ENCODE results near the gene THSD7B.
A peak's percentile ranks its signal among the peaks of the same experiment; 100 is the strongest.

THSD7B gene, protein sequence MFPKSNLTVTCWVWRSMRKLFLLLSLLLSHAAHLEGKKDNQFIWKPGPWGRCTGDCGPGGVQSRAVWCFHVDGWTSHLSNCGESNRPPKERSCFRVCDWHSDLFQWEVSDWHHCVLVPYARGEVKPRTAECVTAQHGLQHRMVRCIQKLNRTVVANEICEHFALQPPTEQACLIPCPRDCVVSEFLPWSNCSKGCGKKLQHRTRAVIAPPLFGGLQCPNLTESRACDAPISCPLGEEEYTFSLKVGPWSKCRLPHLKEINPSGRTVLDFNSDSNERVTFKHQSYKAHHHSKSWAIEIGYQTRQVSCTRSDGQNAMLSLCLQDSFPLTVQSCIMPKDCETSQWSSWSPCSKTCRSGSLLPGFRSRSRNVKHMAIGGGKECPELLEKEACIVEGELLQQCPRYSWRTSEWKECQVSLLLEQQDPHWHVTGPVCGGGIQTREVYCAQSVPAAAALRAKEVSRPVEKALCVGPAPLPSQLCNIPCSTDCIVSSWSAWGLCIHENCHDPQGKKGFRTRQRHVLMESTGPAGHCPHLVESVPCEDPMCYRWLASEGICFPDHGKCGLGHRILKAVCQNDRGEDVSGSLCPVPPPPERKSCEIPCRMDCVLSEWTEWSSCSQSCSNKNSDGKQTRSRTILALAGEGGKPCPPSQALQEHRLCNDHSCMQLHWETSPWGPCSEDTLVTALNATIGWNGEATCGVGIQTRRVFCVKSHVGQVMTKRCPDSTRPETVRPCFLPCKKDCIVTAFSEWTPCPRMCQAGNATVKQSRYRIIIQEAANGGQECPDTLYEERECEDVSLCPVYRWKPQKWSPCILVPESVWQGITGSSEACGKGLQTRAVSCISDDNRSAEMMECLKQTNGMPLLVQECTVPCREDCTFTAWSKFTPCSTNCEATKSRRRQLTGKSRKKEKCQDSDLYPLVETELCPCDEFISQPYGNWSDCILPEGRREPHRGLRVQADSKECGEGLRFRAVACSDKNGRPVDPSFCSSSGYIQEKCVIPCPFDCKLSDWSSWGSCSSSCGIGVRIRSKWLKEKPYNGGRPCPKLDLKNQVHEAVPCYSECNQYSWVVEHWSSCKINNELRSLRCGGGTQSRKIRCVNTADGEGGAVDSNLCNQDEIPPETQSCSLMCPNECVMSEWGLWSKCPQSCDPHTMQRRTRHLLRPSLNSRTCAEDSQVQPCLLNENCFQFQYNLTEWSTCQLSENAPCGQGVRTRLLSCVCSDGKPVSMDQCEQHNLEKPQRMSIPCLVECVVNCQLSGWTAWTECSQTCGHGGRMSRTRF (N-terminal part only)

DNA sequence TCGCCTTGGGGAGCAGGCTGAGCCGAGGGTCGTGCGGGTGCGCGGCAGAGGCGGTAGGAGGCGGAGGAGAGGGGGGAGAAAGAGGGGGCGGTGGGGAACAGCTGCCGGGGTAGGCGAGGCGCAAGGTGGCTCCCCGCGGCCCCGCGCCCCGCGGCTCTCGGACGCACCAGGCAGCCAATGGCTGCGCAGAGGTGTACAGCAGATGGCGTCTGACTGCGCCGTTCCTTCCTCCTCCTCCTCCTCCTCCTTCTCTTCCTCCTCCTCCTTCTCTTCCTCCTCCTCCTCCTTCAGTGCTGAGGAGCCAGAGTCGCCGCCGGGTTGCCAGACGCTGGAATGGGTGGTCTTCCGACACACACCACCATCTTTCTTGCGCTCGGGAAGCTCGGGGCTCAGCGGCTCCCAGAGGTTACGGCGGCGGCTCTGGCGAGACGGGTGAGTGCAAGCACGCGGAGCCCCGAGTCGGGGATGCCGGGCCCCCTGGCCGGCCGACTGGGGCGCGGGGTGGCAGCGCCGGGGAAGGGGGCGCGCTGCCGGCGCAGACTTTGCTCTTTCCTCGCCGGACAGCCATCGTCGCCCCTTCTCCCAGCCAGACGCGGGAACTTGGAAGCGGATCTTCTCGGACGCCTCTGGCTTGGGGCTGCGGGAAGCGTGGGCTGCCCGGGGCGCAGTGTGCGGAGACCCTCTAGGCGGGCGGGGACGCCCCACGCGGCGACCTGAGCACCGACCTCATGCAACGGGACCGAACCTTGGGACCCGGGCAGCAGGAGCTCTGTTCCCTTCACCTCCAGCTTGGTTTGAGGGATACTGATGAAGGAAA, at the start of gene THSD7B:
Gene THSD7B (plus strand): TSS at position 290 of the 817 bp plus-strand sequence. CDS start 116,634 bp downstream, outside the sequence.
- Mint-ChIP-seq H3K36me3 (ENCODE audit: low read depth) (no peaks in the 10 kb centered on the region), H3K9me3 (no peaks in the 10 kb centered on the region), H3K4me1 (peaks cover 21% of the 10 kb centered on the region), H3K27me3 (ENCODE audit: low read depth) (peaks cover 99% of the 10 kb centered on the region), H3K27ac (no peak within 1 kb of the TSS), H3K4me3 (peak within 1 kb of the TSS; percentile 86 to 90 (median 89))
- TF ChIP-seq, protein P1, sequence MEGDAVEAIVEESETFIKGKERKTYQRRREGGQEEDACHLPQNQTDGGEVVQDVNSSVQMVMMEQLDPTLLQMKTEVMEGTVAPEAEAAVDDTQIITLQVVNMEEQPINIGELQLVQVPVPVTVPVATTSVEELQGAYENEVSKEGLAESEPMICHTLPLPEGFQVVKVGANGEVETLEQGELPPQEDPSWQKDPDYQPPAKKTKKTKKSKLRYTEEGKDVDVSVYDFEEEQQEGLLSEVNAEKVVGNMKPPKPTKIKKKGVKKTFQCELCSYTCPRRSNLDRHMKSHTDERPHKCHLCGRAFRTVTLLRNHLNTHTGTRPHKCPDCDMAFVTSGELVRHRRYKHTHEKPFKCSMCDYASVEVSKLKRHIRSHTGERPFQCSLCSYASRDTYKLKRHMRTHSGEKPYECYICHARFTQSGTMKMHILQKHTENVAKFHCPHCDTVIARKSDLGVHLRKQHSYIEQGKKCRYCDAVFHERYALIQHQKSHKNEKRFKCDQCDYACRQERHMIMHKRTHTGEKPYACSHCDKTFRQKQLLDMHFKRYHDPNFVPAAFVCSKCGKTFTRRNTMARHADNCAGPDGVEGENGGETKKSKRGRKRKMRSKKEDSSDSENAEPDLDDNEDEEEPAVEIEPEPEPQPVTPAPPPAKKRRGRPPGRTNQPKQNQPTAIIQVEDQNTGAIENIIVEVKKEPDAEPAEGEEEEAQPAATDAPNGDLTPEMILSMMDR (IDR thresholded peaks at IDR 0.05; ENCODE audit: unreplicated experiment in 3 of 3), result no peak

DNA sequence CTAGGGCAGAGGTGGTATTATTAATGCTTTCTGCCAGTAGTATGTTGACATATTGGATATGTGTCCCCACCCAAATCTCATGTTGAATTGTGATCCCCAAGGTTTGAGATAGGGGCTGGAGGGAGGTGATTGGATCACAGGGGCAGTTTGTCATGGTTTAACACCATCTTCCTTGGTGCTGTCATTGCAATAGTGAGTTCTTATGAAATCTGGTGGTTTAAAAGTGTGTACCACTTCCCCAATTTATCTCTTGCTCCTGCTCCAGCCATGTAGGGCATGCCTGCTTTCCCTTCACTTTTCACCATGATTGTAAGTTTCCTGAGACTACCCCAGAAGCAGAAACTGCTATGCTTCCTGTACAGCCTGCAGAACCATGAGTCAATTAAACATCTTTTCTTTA, 47.1 kb upstream of the THSD7B start:
- Mint-ChIP-seq H3K4me3 (no peak overlapping the region), H3K9me3 (no peaks in the 10 kb centered on the region), H3K4me1 (no peaks in the 10 kb centered on the region), H3K36me3 (ENCODE audit: low read depth) (no peaks in the 10 kb centered on the region), H3K27me3 (ENCODE audit: low read depth) (no peaks in the 10 kb centered on the region), H3K27ac (no peak overlapping the region)
- TF ChIP-seq, protein P1 (IDR thresholded peaks at IDR 0.05; ENCODE audit: unreplicated experiment in 3 of 3), result no peak

DNA sequence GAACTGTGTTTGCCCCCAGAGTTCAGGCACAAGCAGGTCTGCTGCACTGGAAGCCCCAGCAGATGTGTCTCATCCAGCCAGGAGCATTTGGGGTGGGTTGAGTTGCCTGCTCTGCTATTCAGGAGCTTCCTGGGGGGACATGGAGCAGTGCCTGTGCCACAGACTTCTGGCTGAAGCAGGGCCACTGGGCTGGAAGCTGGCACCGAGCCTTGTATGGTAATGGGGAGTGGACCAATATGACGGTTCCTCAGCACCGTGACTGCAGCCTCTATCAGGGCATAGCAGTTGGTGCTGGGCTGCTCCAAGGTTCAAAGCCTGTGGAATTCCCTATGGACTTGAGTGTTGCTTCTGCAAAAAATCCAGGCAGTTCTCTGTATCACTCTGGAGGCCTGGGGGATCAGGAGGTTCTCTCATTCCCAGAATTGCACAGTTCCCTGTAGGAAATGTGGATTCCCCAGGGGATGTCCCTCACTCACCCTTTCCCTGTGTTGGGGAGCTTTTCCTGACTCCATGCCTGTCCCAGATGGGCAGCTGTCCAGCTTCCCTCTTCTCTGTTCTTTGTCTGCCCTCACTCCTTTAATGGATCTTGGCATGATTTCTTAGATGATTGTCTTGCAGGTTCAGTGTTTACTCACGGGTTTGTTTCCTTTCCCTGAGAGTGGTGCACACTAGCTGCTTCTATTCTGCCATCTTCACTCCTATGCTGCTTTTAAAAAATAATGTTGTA, 37.2 kb upstream of the THSD7B start:
- no peaks in the 10 kb centered on the region for H3K9me3 Mint-ChIP-seq
- TF ChIP-seq, protein P1 (IDR thresholded peaks at IDR 0.05; ENCODE audit: unreplicated experiment in 3 of 3), result no peak
- no peak overlapping the region for H3K4me3 Mint-ChIP-seq
- no peak overlapping the region for H3K27ac Mint-ChIP-seq
- peaks cover 10% of the 10 kb centered on the region for H3K27me3 Mint-ChIP-seq (ENCODE audit: low read depth)
- no peaks in the 10 kb centered on the region for H3K4me1 Mint-ChIP-seq
- no peaks in the 10 kb centered on the region for H3K36me3 Mint-ChIP-seq (ENCODE audit: low read depth)

DNA sequence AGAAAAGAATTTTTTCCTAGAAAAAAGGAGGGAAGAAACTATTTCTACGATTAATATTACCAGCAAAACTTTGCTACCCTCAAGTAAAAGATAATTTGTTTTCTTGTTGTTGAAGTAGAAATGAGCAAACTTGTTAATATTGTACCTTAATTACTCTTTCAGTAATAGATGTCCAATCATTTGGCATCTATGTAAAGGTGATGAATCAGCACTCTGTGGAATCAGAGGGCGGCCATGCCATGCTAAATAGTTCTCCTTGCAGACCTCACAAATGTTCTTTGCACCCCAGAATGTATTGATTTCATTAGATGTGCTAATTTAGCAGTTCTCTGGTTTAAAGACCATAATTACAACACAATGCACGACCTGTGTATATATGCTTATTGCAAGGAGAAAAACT, 29.1 kb upstream of the THSD7B start:
- no peak overlapping the region for H3K4me3 Mint-ChIP-seq
- no peaks in the 10 kb centered on the region for H3K9me3 Mint-ChIP-seq
- H3K27ac Mint-ChIP-seq, result no peak overlapping the region
- H3K36me3 Mint-ChIP-seq (ENCODE audit: low read depth), result no peaks in the 10 kb centered on the region
- TF ChIP-seq, protein P1 (IDR thresholded peaks at IDR 0.05; ENCODE audit: unreplicated experiment in 3 of 3), result no peak
- peaks cover 20% of the 10 kb centered on the region for H3K27me3 Mint-ChIP-seq (ENCODE audit: low read depth)
- no peaks in the 10 kb centered on the region for H3K4me1 Mint-ChIP-seq

All from nephron (organoid).